Midbrain (tissue), 1 donor: ENCODE measurements around the gene SPATA9.

Source experiments
- DNase-seq: peaks from one replicate; lab custom pipeline; 2025; lab: John Stamatoyannopoulos, UW

The SPATA9 gene

DNA sequence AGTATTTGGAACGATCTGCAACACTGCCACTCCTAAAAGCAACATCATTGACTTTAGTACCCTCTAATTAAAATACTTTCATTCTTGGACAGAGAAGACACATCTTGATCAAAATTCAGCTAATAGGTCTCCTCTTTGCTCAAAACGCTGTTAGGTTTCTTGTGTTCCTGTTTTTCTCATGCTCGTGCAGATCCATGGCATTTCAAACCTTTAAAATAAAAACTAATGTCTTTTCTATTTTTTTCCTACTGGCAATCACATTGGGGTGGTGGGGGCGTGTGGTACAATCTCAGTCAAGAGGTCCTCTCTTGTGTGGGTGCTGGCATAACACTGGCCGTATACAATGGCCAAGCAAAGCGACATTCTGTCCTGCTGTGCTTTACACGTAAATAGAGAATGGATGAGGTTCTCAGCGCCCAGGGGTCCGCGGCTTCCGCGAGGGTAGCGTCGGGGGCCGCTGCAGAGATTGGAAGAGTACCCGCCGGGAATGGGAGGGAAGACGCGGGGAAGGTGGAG is 63.2 kb downstream of the SPATA9 start:
- no peak for DNase-seq

GRCh38 chr5:95619096-95619495 is 63.7 kb downstream of the SPATA9 start:
- no peak for DNase-seq

GRCh38 chr5:95617057-95617456 is 65.7 kb downstream of the SPATA9 start:
- no peak for DNase-seq

DNA sequence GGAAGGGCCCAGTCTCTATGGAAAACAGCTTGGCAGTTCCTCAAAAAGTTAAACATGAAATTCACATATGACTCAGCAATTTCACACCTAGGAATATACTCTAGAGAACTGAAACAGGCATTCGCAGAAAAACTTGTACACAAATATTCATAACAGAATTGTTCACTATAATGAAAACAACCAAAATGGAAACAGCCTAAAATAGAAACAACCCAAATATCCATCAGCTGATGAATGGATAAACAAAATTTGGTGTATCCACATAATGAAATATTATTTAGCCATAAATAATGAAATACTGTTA is 67.7 kb downstream of the SPATA9 start:
- no peak for DNase-seq

GRCh38 chr5:95613514-95613913 is 69.3 kb downstream of the SPATA9 start:
- DNase-seq: no peak

- no peak for DNase-seq
These were observed 71.4 kb downstream of the SPATA9 start for GRCh38 chr5:95611396-95611795.

DNA sequence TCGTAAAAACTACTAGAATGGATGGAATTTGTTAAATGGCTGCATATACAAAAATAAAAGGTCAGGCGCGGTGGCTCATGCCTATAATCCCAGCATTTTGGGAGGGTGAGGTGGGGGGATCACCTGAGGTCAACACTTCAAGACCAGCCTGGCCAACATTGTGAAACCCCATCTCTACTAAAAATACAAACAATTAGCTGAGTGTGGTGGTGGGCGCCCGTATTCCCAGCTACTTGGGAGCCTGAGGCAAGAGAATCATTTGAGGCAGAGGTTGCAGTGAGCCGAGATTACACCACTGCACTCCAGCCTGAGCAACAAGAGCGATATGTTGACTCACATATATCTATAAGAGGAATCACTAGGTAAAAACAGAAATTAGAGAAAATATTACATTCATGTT is 72.2 kb downstream of the SPATA9 start:
- DNase-seq: no peak

GRCh38 chr5:95609711-95610110 is 73.1 kb downstream of the SPATA9 start:
- DNase-seq: no peak
